SK-N-SH treated with all-trans-retinoic acid at 6 μM for 48 hours (cell line): ENCODE data around the gene TMEFF2.

Experiments used
- ATAC-seq: fragments of 200-7000 bp; cut with Tn5 transposase; 3 replicates; pipeline ENCODE4 v1.9.1; 2020; ENCODE audit warnings: mild to moderate bottlenecking, moderate library complexity
- ARNTL ChIP-seq: fragments of 450-650 bp; formaldehyde crosslinking; IDR thresholded peaks from 2 replicates; pipeline ENCODE4 v1.5.0; 2020; ENCODE audit warnings: low read depth, mild to moderate bottlenecking, moderate library complexity, borderline replicate concordance
- BACH2 ChIP-seq: fragments of 250-450 bp; sonication (Bioruptor Pico); IDR thresholded peaks from 2 replicates; pipeline ENCODE4 v1.9.0; 2021; ENCODE audit warnings: mild to moderate bottlenecking, borderline replicate concordance
- CSDC2 ChIP-seq: fragments of 250-450 bp; sonication (Bioruptor Pico); IDR thresholded peaks from 2 replicates; pipeline ENCODE4 v1.5.0; 2020; ENCODE audit warnings: mild to moderate bottlenecking, moderate library complexity
- ESRRG ChIP-seq: fragments of 250-450 bp; sonication (Bioruptor Pico); IDR thresholded peaks from 2 replicates; pipeline ENCODE4 v1.6.1; 2021; ENCODE audit warnings: mild to moderate bottlenecking
- GLIS3 ChIP-seq: fragments of 250-450 bp; sonication (Bioruptor Pico); IDR thresholded peaks from 2 replicates; pipeline ENCODE4 v1.5.0; 2020; ENCODE audit warnings: mild to moderate bottlenecking, moderate library complexity
- ISL1 ChIP-seq: fragments of 250-450 bp; sonication (Bioruptor Pico); IDR thresholded peaks from 2 replicates; pipeline ENCODE4 v2.1.2; 2022; ENCODE audit warnings: mild to moderate bottlenecking, moderate library complexity
- OSR1 ChIP-seq: fragments of 250-450 bp; sonication (Bioruptor Pico); IDR thresholded peaks from 2 replicates; pipeline ENCODE4 v1.8.0; 2022; ENCODE audit warnings: moderate library complexity, mild to moderate bottlenecking, inconsistent platforms
- PPARA ChIP-seq: fragments of 250-450 bp; sonication (Bioruptor Pico); IDR thresholded peaks from 2 replicates; pipeline ENCODE4 v1.5.0; 2020; ENCODE audit warnings: mild to moderate bottlenecking, borderline replicate concordance
- RARB ChIP-seq: fragments of 250-450 bp; sonication (Bioruptor Pico); IDR thresholded peaks from 2 replicates; pipeline ENCODE4 v1.8.0; 2021; ENCODE audit warnings: mild to moderate bottlenecking, moderate library complexity
- SNAI2 ChIP-seq: fragments of 250-450 bp; sonication (Bioruptor Pico); IDR thresholded peaks from 2 replicates; pipeline ENCODE4 v1.5.0; 2020; ENCODE audit warnings: mild to moderate bottlenecking, moderate library complexity
- TCF4 ChIP-seq: fragments of 250-450 bp; sonication (Bioruptor Pico); IDR thresholded peaks from 2 replicates; pipeline ENCODE4 v1.8.0; 2021; ENCODE audit warnings: mild to moderate bottlenecking, moderate library complexity, borderline replicate concordance
- TOX ChIP-seq: fragments of 250-450 bp; sonication (Bioruptor Pico); IDR thresholded peaks from 2 replicates; pipeline ENCODE4 v1.8.0; 2021; ENCODE audit warnings: mild to moderate bottlenecking, moderate library complexity, borderline replicate concordance
- ZC3H10 ChIP-seq: fragments of 250-450 bp; sonication (Bioruptor Pico); IDR thresholded peaks from 2 replicates; pipeline ENCODE4 v1.5.1; 2021; ENCODE audit warnings: mild to moderate bottlenecking, moderate library complexity
- ZFP3 ChIP-seq: fragments of 250-450 bp; sonication (Bioruptor Pico); IDR thresholded peaks from 2 replicates; pipeline ENCODE4 v1.5.0; 2020; ENCODE audit warnings: mild to moderate bottlenecking, moderate library complexity
- ZFP30 ChIP-seq: fragments of 450-650 bp; formaldehyde crosslinking; IDR thresholded peaks from 2 replicates; pipeline ENCODE4 v1.5.0; 2022; ENCODE audit warnings: mild to moderate bottlenecking, moderate library complexity
- ZNF565 ChIP-seq: fragments of 450-650 bp; formaldehyde crosslinking; conservative IDR thresholded peaks from 2 replicates; pipeline ENCODE4 v1.5.0; 2020; ENCODE audit warnings: low read depth, mild to moderate bottlenecking, moderate library complexity
- ZNF8 ChIP-seq: fragments of 450-650 bp; formaldehyde crosslinking; IDR thresholded peaks from 2 replicates; pipeline ENCODE4 v1.5.0; 2020; ENCODE audit warnings: mild to moderate bottlenecking, moderate library complexity
- TF ChIP-seq, protein P1 (sequence below): fragments of 250-450 bp; sonication (Bioruptor Pico); IDR thresholded peaks from 2 replicates; pipeline ENCODE4 v1.5.1; 2021; ENCODE audit warnings: mild to moderate bottlenecking, moderate library complexity
- TF ChIP-seq, protein P2 (sequence below): fragments of 250-450 bp; sonication (Bioruptor Pico); IDR thresholded peaks from 2 replicates; pipeline ENCODE4 v1.5.1; 2020; ENCODE audit warnings: low read depth, mild to moderate bottlenecking, moderate library complexity
- TF ChIP-seq, protein P3 (sequence below): fragments of 250-450 bp; sonication (Bioruptor Pico); IDR thresholded peaks from 2 replicates; pipeline ENCODE4 v1.5.0; 2020; ENCODE audit warnings: mild to moderate bottlenecking, moderate library complexity
- TF ChIP-seq, protein P4 (sequence below): fragments of 250-450 bp; sonication (Bioruptor Pico); IDR thresholded peaks from 2 replicates; pipeline ENCODE4 v1.8.0; 2021; ENCODE audit warnings: low read depth, mild to moderate bottlenecking, moderate library complexity, borderline replicate concordance
- TF ChIP-seq, protein P5 (sequence below): fragments of 250-450 bp; sonication (Bioruptor Pico); IDR thresholded peaks from 2 replicates; pipeline ENCODE4 v1.8.0; 2020; ENCODE audit warnings: mild to moderate bottlenecking, moderate library complexity, borderline replicate concordance

Gene TMEFF2

DNA sequence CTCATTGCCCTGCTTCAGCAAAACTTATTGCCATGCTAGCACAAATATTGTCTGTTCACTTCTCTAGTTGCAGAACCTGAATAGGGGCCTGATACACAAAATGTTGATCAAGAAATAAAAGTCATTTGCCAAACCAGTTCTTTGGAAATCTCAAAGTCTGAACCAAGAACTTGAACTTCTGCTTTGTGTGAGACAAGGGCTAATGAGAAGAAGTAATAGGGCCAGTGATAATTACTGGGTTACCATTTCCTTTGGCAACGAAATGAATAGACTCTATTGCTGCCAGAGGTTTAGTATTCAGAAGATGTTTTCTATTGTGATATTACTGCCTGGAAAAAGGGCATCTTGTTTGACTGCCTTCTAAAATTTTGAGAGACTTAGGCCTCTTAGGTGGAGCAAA lies 35.0 kb downstream of the TMEFF2 start:
- TF ChIP-seq GLIS3 (no peak), ZC3H10 (CRISPR knock-in tag) (no peak), CSDC2 (CRISPR knock-in tag) (no peak), RARB (no peak), OSR1 (CRISPR knock-in tag) (no peak), TCF4 (CRISPR knock-in tag) (no peak)
- TF ChIP-seq, protein P1, sequence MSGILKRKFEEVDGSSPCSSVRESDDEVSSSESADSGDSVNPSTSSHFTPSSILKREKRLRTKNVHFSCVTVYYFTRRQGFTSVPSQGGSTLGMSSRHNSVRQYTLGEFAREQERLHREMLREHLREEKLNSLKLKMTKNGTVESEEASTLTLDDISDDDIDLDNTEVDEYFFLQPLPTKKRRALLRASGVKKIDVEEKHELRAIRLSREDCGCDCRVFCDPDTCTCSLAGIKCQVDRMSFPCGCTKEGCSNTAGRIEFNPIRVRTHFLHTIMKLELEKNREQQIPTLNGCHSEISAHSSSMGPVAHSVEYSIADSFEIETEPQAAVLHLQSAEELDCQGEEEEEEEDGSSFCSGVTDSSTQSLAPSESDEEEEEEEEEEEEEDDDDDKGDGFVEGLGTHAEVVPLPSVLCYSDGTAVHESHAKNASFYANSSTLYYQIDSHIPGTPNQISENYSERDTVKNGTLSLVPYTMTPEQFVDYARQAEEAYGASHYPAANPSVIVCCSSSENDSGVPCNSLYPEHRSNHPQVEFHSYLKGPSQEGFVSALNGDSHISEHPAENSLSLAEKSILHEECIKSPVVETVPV: no peak
- TF ChIP-seq, protein P2, sequence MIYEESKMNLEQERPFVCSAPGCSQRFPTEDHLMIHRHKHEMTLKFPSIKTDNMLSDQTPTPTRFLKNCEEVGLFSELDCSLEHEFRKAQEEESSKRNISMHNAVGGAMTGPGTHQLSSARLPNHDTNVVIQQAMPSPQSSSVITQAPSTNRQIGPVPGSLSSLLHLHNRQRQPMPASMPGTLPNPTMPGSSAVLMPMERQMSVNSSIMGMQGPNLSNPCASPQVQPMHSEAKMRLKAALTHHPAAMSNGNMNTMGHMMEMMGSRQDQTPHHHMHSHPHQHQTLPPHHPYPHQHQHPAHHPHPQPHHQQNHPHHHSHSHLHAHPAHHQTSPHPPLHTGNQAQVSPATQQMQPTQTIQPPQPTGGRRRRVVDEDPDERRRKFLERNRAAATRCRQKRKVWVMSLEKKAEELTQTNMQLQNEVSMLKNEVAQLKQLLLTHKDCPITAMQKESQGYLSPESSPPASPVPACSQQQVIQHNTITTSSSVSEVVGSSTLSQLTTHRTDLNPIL: no peak
- TF ChIP-seq, all 23 proteins: peak for 0
- ATAC-seq: no peak

DNA sequence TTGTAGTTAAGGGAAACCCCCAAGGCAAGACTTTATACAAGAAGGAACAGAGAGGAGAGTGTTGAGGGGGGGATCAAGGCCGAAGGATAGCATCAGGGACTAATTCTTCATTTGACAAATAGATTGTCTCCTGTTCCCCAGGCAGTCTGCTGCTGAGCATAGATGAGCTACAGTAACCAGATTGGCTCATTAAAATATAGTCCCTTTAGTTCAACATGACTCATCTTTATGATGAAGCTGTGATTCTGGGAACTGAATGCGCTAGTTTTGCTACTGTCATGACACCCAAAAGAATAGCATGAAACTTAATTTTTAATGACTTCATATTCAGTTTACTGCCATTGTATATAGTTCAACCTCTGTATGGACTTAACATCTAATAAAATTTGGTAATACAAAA lies 35.5 kb downstream of the TMEFF2 start:
- no peak for ATAC-seq
- TF ChIP-seq, protein P3, sequence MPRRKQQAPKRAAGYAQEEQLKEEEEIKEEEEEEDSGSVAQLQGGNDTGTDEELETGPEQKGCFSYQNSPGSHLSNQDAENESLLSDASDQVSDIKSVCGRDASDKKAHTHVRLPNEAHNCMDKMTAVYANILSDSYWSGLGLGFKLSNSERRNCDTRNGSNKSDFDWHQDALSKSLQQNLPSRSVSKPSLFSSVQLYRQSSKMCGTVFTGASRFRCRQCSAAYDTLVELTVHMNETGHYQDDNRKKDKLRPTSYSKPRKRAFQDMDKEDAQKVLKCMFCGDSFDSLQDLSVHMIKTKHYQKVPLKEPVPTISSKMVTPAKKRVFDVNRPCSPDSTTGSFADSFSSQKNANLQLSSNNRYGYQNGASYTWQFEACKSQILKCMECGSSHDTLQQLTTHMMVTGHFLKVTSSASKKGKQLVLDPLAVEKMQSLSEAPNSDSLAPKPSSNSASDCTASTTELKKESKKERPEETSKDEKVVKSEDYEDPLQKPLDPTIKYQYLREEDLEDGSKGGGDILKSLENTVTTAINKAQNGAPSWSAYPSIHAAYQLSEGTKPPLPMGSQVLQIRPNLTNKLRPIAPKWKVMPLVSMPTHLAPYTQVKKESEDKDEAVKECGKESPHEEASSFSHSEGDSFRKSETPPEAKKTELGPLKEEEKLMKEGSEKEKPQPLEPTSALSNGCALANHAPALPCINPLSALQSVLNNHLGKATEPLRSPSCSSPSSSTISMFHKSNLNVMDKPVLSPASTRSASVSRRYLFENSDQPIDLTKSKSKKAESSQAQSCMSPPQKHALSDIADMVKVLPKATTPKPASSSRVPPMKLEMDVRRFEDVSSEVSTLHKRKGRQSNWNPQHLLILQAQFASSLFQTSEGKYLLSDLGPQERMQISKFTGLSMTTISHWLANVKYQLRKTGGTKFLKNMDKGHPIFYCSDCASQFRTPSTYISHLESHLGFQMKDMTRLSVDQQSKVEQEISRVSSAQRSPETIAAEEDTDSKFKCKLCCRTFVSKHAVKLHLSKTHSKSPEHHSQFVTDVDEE (CRISPR knock-in tag): no peak
- TF ChIP-seq ISL1 (CRISPR knock-in tag) (no peak), TOX (no peak), BACH2 (CRISPR knock-in tag) (no peak), ZFP30 (CRISPR knock-in tag) (no peak), RARB (no peak), GLIS3 (no peak), CSDC2 (CRISPR knock-in tag) (no peak)
- TF ChIP-seq, all 23 proteins: peak for 0

DNA sequence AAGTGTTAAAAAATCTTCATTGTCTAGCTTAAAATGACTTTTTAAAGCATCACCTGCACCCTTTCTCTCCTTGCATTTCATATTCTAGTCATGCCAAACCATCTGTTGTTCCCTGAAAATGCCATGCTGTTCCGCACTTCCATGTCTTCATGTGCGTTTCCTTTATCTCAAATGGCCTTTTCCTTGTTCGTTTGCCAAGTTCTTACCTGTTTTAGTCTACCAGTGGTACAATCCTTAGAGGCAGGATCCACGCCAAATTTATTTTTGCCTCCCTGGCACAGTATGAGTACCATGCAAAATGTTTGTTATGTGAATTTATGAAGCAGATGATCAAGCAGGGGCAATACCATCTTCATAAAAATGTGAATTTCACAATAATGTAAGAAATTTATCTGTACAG lies 37.0 kb downstream of the TMEFF2 start:
- no peak for TF ChIP-seq OSR1 (CRISPR knock-in tag)
- TF ChIP-seq, protein P4, sequence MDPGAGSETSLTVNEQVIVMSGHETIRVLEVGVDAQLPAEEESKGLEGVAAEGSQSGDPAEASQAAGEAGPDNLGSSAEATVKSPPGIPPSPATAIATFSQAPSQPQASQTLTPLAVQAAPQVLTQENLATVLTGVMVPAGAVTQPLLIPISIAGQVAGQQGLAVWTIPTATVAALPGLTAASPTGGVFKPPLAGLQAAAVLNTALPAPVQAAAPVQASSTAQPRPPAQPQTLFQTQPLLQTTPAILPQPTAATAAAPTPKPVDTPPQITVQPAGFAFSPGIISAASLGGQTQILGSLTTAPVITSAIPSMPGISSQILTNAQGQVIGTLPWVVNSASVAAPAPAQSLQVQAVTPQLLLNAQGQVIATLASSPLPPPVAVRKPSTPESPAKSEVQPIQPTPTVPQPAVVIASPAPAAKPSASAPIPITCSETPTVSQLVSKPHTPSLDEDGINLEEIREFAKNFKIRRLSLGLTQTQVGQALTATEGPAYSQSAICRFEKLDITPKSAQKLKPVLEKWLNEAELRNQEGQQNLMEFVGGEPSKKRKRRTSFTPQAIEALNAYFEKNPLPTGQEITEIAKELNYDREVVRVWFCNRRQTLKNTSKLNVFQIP (CRISPR knock-in tag): no peak
- no peak for TF ChIP-seq ZNF565 (CRISPR knock-in tag)
- no peak for TF ChIP-seq CSDC2 (CRISPR knock-in tag)
- no peak for TF ChIP-seq ISL1 (CRISPR knock-in tag)
- no peak for TF ChIP-seq ZFP30 (CRISPR knock-in tag)
- TF ChIP-seq ZFP3: no peak
- no peak for TF ChIP-seq BACH2 (CRISPR knock-in tag)
- TF ChIP-seq RARB: no peak
- no peak for TF ChIP-seq SNAI2 (CRISPR knock-in tag)
- TF ChIP-seq, protein P3 (CRISPR knock-in tag): no peak
- TF ChIP-seq ZNF8 (CRISPR knock-in tag): no peak
- no peak for TF ChIP-seq ARNTL (CRISPR knock-in tag)
- no peak for TF ChIP-seq ZC3H10 (CRISPR knock-in tag)
- TF ChIP-seq PPARA (CRISPR knock-in tag): no peak
- TF ChIP-seq TOX: no peak
- TF ChIP-seq, protein P2: no peak
- no peak for TF ChIP-seq ESRRG (CRISPR knock-in tag)
- TF ChIP-seq GLIS3: no peak
- TF ChIP-seq, protein P5, sequence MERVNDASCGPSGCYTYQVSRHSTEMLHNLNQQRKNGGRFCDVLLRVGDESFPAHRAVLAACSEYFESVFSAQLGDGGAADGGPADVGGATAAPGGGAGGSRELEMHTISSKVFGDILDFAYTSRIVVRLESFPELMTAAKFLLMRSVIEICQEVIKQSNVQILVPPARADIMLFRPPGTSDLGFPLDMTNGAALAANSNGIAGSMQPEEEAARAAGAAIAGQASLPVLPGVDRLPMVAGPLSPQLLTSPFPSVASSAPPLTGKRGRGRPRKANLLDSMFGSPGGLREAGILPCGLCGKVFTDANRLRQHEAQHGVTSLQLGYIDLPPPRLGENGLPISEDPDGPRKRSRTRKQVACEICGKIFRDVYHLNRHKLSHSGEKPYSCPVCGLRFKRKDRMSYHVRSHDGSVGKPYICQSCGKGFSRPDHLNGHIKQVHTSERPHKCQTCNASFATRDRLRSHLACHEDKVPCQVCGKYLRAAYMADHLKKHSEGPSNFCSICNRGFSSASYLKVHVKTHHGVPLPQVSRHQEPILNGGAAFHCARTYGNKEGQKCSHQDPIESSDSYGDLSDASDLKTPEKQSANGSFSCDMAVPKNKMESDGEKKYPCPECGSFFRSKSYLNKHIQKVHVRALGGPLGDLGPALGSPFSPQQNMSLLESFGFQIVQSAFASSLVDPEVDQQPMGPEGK (CRISPR knock-in tag): no peak
- no peak for ATAC-seq
